ENCODE data around the gene RERE.

Gene RERE

GRCh38 chr1:8652467-8653046 is 164.9 kb downstream of the RERE start:
- no peak for DNase-seq (ENCODE audit: low read depth, low spot score)
- POLR2A ChIA-PET: no interaction called here
- no peak for TF ChIP-seq CTCF (IDR thresholded peaks at IDR 0.05; ENCODE audit: insufficient read depth, low read length, missing control alignments)
- no peak overlapping the region for H3K4me3 ChIP-seq (ENCODE audit: low read depth, low read length)
- CTCF ChIA-PET: interaction anchor here (0.6 to 1.2 kb wide), 3 partner anchors 14 to 196 kb away, joined by 3 read pairs; no protein-coding TSS in a partner anchor

- ChIA-PET CTCF (interaction anchor here (1.1 to 1.4 kb wide), 4 partner anchors 13 to 197 kb away, joined by 3 read pairs; no protein-coding TSS in a partner anchor), POLR2A (interaction anchor here (1.8 kb wide), 1 partner anchor 25 kb away, joined by 5 read pairs; no protein-coding TSS in a partner anchor)
- no peak overlapping the region for H3K4me3 ChIP-seq (ENCODE audit: low read depth, low read length)
- no peak for DNase-seq (ENCODE audit: low read depth, low spot score)
- no peak for TF ChIP-seq CTCF (IDR thresholded peaks at IDR 0.05; ENCODE audit: insufficient read depth, low read length, missing control alignments)
Measured at GRCh38 chr1:8651962-8652361, 165.5 kb downstream of the RERE start.

- H3K4me3 ChIP-seq (ENCODE audit: low read depth, low read length): no peak overlapping the region
- CTCF ChIA-PET: interaction anchor here (0.9 to 2.1 kb wide), 8 partner anchors 9 to 197 kb away, joined by 3 to 6 read pairs (median 3); no protein-coding TSS in a partner anchor
- no peak for TF ChIP-seq CTCF (IDR thresholded peaks at IDR 0.05; ENCODE audit: insufficient read depth, low read length, missing control alignments)
- no peak for DNase-seq (ENCODE audit: low read depth, low spot score)
- POLR2A ChIA-PET: interaction anchor here (1.8 kb wide), 1 partner anchor 25 kb away, joined by 5 read pairs; no protein-coding TSS in a partner anchor
Measured at GRCh38 chr1:8651236-8651890, 166.1 kb downstream of the RERE start.

GRCh38 chr1:8649875-8650274 is 167.6 kb downstream of the RERE start:
- CTCF ChIA-PET: interaction anchor here (1.4 to 2.1 kb wide), 2 partner anchors 13 to 79 kb away, joined by 3 to 6 read pairs; no protein-coding TSS in a partner anchor
- POLR2A ChIA-PET: no interaction called here
- no peak for TF ChIP-seq CTCF (IDR thresholded peaks at IDR 0.05; ENCODE audit: insufficient read depth, low read length, missing control alignments)

GRCh38 chr1:8649027-8649426 is 168.4 kb downstream of the RERE start:
- POLR2A ChIA-PET: no interaction called here
- TF ChIP-seq CTCF (IDR thresholded peaks at IDR 0.05; ENCODE audit: insufficient read depth, low read length, missing control alignments): no peak
- CTCF ChIA-PET: interaction anchor here (1.5 to 2.1 kb wide), 2 partner anchors 11 to 14 kb away, joined by 3 to 6 read pairs; no protein-coding TSS in a partner anchor
- H3K4me3 ChIP-seq (ENCODE audit: low read depth, low read length): no peak overlapping the region
- no peak for DNase-seq (ENCODE audit: low read depth, low spot score)

More at GRCh38 chr1:8649875-8650274, 167.6 kb downstream of the RERE start:
- no peak for DNase-seq (ENCODE audit: low read depth, low spot score)
- no peak overlapping the region for H3K4me3 ChIP-seq (ENCODE audit: low read depth, low read length)

- DNase-seq (ENCODE audit: low read depth, low spot score): no peak
- ChIA-PET CTCF (interaction anchor here (1.0 to 1.3 kb wide), 3 partner anchors 15 to 24 kb away, joined by 3 to 4 read pairs (median 4); no protein-coding TSS in a partner anchor), POLR2A (interaction anchor here (0.6 to 1.9 kb wide), 2 partner anchors 13 to 21 kb away, joined by 3 to 10 read pairs; no protein-coding TSS in a partner anchor)
- TF ChIP-seq CTCF (IDR thresholded peaks at IDR 0.05; ENCODE audit: insufficient read depth, low read length, missing control alignments): no peak
- H3K4me3 ChIP-seq (ENCODE audit: low read depth, low read length): no peak overlapping the region
Measured at GRCh38 chr1:8646996-8647395, 170.4 kb downstream of the RERE start.

Data from AG04449 (cell line).